ENCODE results near the gene RIMBP2.

RIMBP2 gene

GRCh38 chr12:130628304-130628703, 87.8 kb downstream of the RIMBP2 start:
- no peak for DNase-seq (ENCODE audit: low read depth)

GRCh38 chr12:130627175-130627574, 88.9 kb downstream of the RIMBP2 start:
- no peak for DNase-seq (ENCODE audit: low read depth)

GRCh38 chr12:130626601-130627000, 89.5 kb downstream of the RIMBP2 start:
- no peak for DNase-seq (ENCODE audit: low read depth)

- no peak for DNase-seq (ENCODE audit: low read depth)
Observed at GRCh38 chr12:130625201-130625600, 90.9 kb downstream of the RIMBP2 start.

DNA sequence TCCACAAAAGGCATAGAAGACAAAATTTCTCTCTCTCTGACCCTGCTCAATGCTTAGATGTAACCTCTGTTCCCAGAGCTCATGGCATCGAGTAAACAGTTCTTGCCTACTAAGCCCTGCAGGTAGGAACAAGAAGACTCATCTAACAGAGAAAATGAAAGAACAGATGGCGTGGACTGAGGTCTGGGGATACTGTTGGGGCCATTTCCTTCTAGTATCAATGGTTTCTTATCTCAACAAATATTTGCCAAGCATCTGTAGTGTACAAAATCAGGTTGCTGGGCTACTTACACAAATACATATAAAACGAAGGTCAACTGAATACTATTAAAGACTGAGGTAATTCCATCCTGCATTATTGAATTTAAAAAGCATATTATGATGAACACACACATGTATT, 93.3 kb downstream of the RIMBP2 start:
- DNase-seq (ENCODE audit: low read depth) = no peak

- no peak for DNase-seq (ENCODE audit: low read depth)
Observed at GRCh38 chr12:130621696-130622298, 94.3 kb downstream of the RIMBP2 start.

DNA sequence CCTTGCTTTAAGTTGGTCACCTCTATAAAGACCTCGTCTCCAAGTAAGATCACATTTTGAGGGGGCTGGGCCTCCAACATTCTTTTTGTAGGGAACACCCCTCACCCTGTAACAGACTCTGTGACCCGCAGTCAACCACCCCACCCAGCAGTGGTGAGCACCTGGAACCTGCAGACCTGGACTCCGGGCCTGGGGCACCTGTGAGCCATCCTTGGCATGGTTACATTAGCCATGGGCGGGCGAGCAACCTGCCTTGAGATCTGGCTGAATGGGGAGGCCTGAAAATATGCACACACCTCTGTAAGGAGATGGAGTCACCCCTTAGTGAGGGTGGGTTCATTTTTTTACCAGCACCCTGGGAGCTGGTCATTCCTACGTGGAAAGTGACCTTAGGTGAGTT, 95.3 kb downstream of the RIMBP2 start:
- DNase-seq (ENCODE audit: low read depth) = no peak

DNA sequence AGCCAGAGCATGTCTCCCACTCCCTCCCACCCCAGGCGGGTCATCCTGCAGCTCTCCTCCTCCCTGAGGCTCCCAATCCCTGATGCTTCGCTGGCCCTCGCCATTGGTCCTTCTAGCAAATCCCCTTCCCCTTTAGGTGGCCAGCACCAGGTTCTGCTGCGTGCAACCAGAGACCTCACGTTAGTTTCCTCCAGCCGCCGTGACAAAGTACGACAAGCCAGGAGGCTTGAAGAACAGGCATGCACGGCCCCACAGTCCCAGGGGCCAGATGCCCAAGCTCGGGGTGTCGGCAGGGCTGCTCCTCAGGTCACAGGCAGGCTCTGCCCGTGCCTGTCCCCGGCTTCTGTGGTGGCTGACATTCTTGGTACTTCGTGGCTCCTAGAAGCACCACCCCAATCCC, 95.8 kb downstream of the RIMBP2 start:
- DNase-seq (ENCODE audit: low read depth) = no peak

DNA sequence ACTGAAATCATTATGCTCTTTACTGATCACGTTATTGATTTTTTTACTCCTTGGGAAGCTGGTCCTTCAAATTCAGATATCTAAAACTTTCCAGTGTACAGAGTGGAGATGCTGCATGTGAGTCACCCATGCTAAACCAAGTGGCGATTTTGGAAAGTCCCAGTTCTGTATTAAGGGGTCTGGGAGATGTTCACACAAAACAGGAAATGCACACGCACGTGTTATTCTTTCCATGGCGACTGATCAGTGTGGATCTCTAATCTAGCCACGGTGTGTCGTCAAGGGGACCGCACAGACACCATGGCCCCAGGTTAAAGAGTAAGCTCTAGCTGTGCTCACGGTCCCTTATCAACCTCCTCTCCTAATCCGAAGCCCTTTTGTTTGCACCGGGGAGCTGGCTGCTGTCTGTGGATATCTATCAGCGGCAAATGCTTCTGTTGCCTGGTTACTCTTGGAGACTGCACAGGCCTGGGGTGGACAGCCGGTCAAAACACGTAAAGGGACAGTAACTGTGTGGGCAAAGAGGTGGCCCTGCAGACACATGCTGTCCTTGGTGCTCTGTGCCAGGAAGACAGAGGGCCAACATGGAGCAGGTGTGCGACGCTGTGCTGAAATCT, 96.6 kb downstream of the RIMBP2 start:
- DNase-seq (ENCODE audit: low read depth) = no peak

- DNase-seq (ENCODE audit: low read depth) = no peak
Observed at GRCh38 chr12:130617219-130617618, 98.9 kb downstream of the RIMBP2 start.

- DNase-seq (ENCODE audit: low read depth) = no peak
Observed at GRCh38 chr12:130615861-130616345, 100.2 kb downstream of the RIMBP2 start.

GRCh38 chr12:130614530-130614905, 101.6 kb downstream of the RIMBP2 start:
- no peak for DNase-seq (ENCODE audit: low read depth)

GRCh38 chr12:130613831-130614529, 102.1 kb downstream of the RIMBP2 start:
- no peak for DNase-seq (ENCODE audit: low read depth)

- no peak for DNase-seq (ENCODE audit: low read depth)
Observed at GRCh38 chr12:130613131-130613530, 103.0 kb downstream of the RIMBP2 start.

- no peak for DNase-seq (ENCODE audit: low read depth)
Observed at GRCh38 chr12:130611026-130611905, 104.8 kb downstream of the RIMBP2 start.

GRCh38 chr12:130609966-130610365, 106.1 kb downstream of the RIMBP2 start:
- DNase-seq (ENCODE audit: low read depth) = no peak

- DNase-seq (ENCODE audit: low read depth) = no peak
Observed at GRCh38 chr12:130608831-130609230, 107.3 kb downstream of the RIMBP2 start.

DNA sequence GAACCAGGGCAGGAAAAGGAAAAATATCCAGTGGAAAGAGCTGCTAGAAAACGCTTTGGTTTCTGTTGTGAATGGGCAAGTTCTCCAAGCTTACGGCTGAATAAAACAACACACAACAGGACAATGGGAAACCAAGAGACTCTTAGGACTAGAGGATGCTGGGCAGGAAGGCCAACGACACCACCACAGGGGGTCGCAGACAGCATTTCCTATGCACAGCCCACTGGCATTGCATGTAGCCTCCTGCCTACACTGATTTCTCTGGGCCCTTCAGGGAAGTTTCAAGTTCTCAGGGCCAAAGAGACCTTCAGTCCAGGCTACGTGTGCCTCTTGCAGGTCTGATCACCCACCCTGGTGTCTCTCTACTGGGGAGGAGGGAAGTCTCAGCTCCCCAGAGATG, 108.0 kb downstream of the RIMBP2 start:
- DNase-seq (ENCODE audit: low read depth) = no peak

DNA sequence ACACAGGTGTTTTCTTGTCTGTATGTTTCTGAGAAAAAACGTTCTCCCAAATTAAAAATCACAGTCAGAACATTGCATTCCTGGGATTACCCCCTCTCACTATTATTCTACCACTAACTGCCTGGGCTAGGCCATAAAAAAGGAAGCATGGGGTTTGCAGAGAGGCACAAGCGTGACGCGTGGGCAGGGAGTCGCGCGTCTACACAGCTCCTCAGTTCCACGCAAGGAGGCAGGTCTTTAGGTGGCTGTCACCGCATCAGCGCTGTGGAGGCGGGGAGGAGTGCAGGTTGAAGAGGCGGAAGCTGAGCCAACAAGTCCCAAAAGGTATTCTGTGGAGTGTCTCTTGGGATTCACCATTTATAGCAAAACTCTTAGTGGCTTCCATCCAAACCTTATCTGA, 109.9 kb downstream of the RIMBP2 start:
- no peak for DNase-seq (ENCODE audit: low read depth)

GRCh38 chr12:130603396-130603965, 112.6 kb downstream of the RIMBP2 start:
- DNase-seq (ENCODE audit: low read depth) = no peak

DNA sequence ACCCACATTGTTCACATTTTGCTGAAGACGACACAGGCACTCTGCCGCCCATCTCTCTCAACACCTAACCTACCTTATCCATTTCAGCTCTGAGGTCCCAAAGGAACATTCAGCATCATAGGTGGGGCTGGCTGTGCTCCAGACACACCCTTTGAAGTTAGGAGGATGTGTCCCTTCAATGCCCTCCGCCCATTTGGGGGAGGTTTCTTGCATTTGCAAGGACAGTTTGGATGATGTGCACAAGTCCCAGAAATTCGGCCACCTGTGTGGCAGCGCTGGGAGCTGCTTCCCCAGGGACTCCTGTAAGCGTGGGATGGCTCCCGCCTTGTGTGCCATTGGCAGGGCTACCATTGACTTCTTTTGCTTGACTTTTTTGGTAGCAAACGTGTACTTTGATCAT, 113.8 kb downstream of the RIMBP2 start:
- DNase-seq (ENCODE audit: low read depth) = no peak

DNA sequence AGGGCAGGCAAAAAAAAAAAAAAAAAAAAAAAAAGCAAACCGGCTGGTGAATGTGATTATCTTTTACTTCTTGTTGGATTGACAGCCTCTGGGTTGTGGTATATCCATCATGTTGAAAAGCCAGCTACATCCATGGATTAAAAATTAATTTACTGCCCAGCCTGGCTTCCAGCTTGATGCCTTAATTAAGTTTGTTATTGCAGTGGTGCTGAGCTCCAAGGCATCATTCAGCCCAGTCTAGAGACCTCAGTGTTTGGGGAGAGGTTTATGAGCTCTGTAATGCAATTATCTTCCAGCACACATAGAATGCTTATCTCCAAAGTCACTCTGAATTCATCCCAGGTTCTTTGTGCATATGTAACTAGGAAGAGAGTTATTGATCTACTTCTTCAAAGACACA, 114.8 kb downstream of the RIMBP2 start:
- no peak for DNase-seq (ENCODE audit: low read depth)
